H1 (cell line): ENCODE results near the gene SCP2. TPM values are rescaled to one million over a fixed set of nuclear protein-coding genes. Genes with fewer than 3 reads are reported as not detected.

ENCODE experiments used
- CTCF ChIA-PET: fragments of 300-600 bp; sonication (Branson Sonifier 250); formaldehyde crosslinking; loops from one replicate; lab custom pipeline; 2021; ENCODE audit not compliant: partially characterized antibody; lab: Charles Lee
- POLR2A ChIA-PET: fragments of 300-600 bp; sonication (Branson Sonifier 250); formaldehyde crosslinking; loops from one replicate; lab custom pipeline; 2021; ENCODE audit warnings: inconsistent platforms; ENCODE audit not compliant: partially characterized antibody; lab: Charles Lee
- DNase-seq, 2 experiments: peaks; one replicate each; pipeline versions ENCODE4 v3.0.0 to v3.0.0-alpha.2; 2010 to 2022; ENCODE audit warnings: low spot score in 2 of 2, low read depth in 1 of 2, mixed read lengths in 1 of 2
- FAIRE-seq: peaks from 2 replicates; lab custom pipeline; 2011; peaks lifted over from hg19 to GRCh38; lab: Jason Lieb, UNC
- H2AFZ ChIP-seq: 2 replicates; pipeline ENCODE4 v1.8.1; 2012; ENCODE audit warnings: low read length, inconsistent platforms
- H2AK5ac ChIP-seq: 2 replicates; pipeline ENCODE4 v1.6.1; 2013; ENCODE audit warnings: low read depth, low read length
- H2BK120ac ChIP-seq: replicated peaks from 2 replicates; pipeline ENCODE3; 2013; ENCODE audit warnings: low read depth, low read length, inconsistent platforms
- H2BK12ac ChIP-seq: 2 replicates; pipeline ENCODE4 v1.6.1; 2013; ENCODE audit warnings: low read depth, low read length
- H2BK15ac ChIP-seq: 2 replicates; pipeline ENCODE4 v1.6.1; 2013; ENCODE audit warnings: low read length
- H2BK20ac ChIP-seq: 2 replicates; pipeline ENCODE4 v1.6.1; 2013; ENCODE audit warnings: low read length
- H2BK5ac ChIP-seq: 2 replicates; pipeline ENCODE4 v1.6.1; 2013; ENCODE audit warnings: low read depth, low read length
- H3K14ac ChIP-seq: 2 replicates; pipeline ENCODE4 v1.6.1; 2013; ENCODE audit warnings: inconsistent platforms; ENCODE audit not compliant: insufficient read length
- H3K18ac ChIP-seq: 2 replicates; pipeline ENCODE4 v1.6.1; 2013; ENCODE audit warnings: low read length; ENCODE audit errors: extremely low read depth
- H3K23ac ChIP-seq: 2 replicates; pipeline ENCODE4 v1.6.1; 2013; ENCODE audit warnings: inconsistent platforms; ENCODE audit not compliant: insufficient read length
- H3K23me2 ChIP-seq: 2 replicates; pipeline ENCODE4 v1.6.1; 2013; ENCODE audit warnings: low read depth, low read length
- H3K27ac ChIP-seq: 2 replicates; pipeline ENCODE4 v1.6.1; 2011; ENCODE audit warnings: low read depth, low read length, inconsistent platforms
- H3K27me3 ChIP-seq, 4 experiments: replicated peaks in 1 of 4; 1 replicate in 1 of 4; 2 replicates in 3 of 4; pipeline versions ENCODE4 v1.6.1 to v1.8.1; 2011 to 2013; ENCODE audit warnings: low read length in 3 of 4, mild to moderate bottlenecking in 3 of 4, inconsistent platforms in 2 of 4, mixed read lengths in 2 of 4, moderate library complexity in 1 of 4; ENCODE audit not compliant: control insufficient read depth in 3 of 4, insufficient read depth in 3 of 4; ENCODE audit errors: extremely low read depth in 1 of 4
- H3K36me3 ChIP-seq, 4 experiments: 2 replicates each; pipeline versions ENCODE4 v1.6.1 to v1.8.1; 2011 to 2013; ENCODE audit warnings: mild to moderate bottlenecking in 4 of 4, low read length in 3 of 4, moderate library complexity in 2 of 4, control low read depth in 1 of 4, inconsistent platforms in 1 of 4; ENCODE audit not compliant: insufficient read depth in 4 of 4, control insufficient read depth in 2 of 4
- H3K4ac ChIP-seq: replicated peaks from 2 replicates; pipeline ENCODE3; 2013; ENCODE audit warnings: low read length, low read depth, mixed read lengths, inconsistent platforms; ENCODE audit not compliant: insufficient read length
- H3K4me1 ChIP-seq, 4 experiments: replicated peaks in 1 of 4; 1 replicate in 1 of 4; 2 replicates in 3 of 4; pipeline versions ENCODE4 v1.6.1 to v1.8.1; 2011 to 2013; ENCODE audit warnings: low read length in 3 of 4, inconsistent platforms in 2 of 4, mixed read lengths in 1 of 4; ENCODE audit not compliant: insufficient read depth in 4 of 4, control insufficient read depth in 3 of 4
- H3K4me2 ChIP-seq, 2 experiments: 2 replicates each; pipeline versions ENCODE4 v1.6.1 to v1.8.1; 2011 to 2013; ENCODE audit warnings: low read depth in 2 of 2, low read length in 2 of 2, control low read depth in 1 of 2, inconsistent platforms in 1 of 2, mild to moderate bottlenecking in 1 of 2; ENCODE audit not compliant: insufficient read depth in 1 of 2
- H3K4me3 ChIP-seq, 4 experiments: fragments of 200-600, 300-600 bp in 1 of 4; sonication (generic), shearing (Covaris generic), sonication (Bioruptor Twin) in 1 of 4; 2 replicates each; pipeline versions ENCODE4 v1.5.1 to v1.8.1; 2011 to 2016; ENCODE audit warnings: low read length in 4 of 4, low read depth in 3 of 4, control low read depth in 2 of 4, inconsistent platforms in 2 of 4, mild to moderate bottlenecking in 2 of 4, mixed read lengths in 1 of 4, moderate library complexity in 1 of 4; ENCODE audit not compliant: insufficient read depth in 2 of 4; ENCODE audit errors: extremely low read depth in 1 of 4
- H3K56ac ChIP-seq: replicated peaks from 2 replicates; pipeline ENCODE3; 2013; ENCODE audit warnings: low read depth, mild to moderate bottlenecking, mixed read lengths, low read length, inconsistent platforms; ENCODE audit not compliant: insufficient read length
- H3K79me1 ChIP-seq: 2 replicates; pipeline ENCODE4 v1.6.1; 2013; ENCODE audit warnings: low read depth, low read length, control low read depth
- H3K79me2 ChIP-seq, 2 experiments: 2 replicates each; pipeline versions ENCODE4 v1.6.1 to v1.8.1; 2012 to 2013; ENCODE audit warnings: low read length in 2 of 2, mild to moderate bottlenecking in 2 of 2, inconsistent platforms in 1 of 2; ENCODE audit not compliant: insufficient read depth in 2 of 2, control insufficient read depth in 1 of 2
- H3K9ac ChIP-seq, 4 experiments: replicated peaks in 1 of 4; 1 replicate in 1 of 4; 2 replicates in 3 of 4; pipeline versions ENCODE4 v1.6.1 to v1.8.1; 2011 to 2013; ENCODE audit warnings: low read depth in 3 of 4, low read length in 3 of 4, control low read depth in 2 of 4, mild to moderate bottlenecking in 2 of 4, moderate library complexity in 2 of 4, inconsistent platforms in 1 of 4; ENCODE audit errors: extremely low read depth in 1 of 4
- H3K9me3 ChIP-seq, 2 experiments: 2 replicates each; pipeline versions ENCODE4 v1.6.1 to v1.8.1; 2012 to 2013; ENCODE audit warnings: mild to moderate bottlenecking in 2 of 2, moderate library complexity in 2 of 2, control low read depth in 1 of 2, inconsistent platforms in 1 of 2, low read depth in 1 of 2, low read length in 1 of 2, mixed read lengths in 1 of 2; ENCODE audit not compliant: insufficient read depth in 2 of 2
- H4K20me1 ChIP-seq, 2 experiments: replicated peaks in 1 of 2; 2 replicates each; pipeline versions ENCODE3 to v1.8.1; 2011 to 2013; ENCODE audit warnings: inconsistent platforms in 2 of 2, low read length in 2 of 2, mild to moderate bottlenecking in 1 of 2; ENCODE audit not compliant: insufficient read depth in 2 of 2, control insufficient read depth in 1 of 2
- H4K5ac ChIP-seq: 2 replicates; pipeline ENCODE4 v1.6.1; 2013; ENCODE audit warnings: low read length, low read depth, mixed read lengths, inconsistent platforms; ENCODE audit not compliant: insufficient read length
- H4K8ac ChIP-seq: 2 replicates; pipeline ENCODE4 v1.8.0; 2013; ENCODE audit warnings: mild to moderate bottlenecking, moderate library complexity, low read length, inconsistent platforms; ENCODE audit not compliant: insufficient read depth; ENCODE audit errors: extremely low read depth
- H4K91ac ChIP-seq: replicated peaks from 2 replicates; pipeline ENCODE3; 2013; ENCODE audit warnings: low read length, mixed read lengths, inconsistent platforms; ENCODE audit not compliant: insufficient read length
- WGBS, 2 experiments: shearing (Covaris generic) in 1 of 2; methylation state at CpG; one replicate each; pipeline versions ENCODE4 v1.1.6 to v1.1.7; 2013 to 2015; ENCODE audit warnings: low lambda C conversion rate in 2 of 2, mixed read lengths in 2 of 2, inconsistent platforms in 1 of 2, low coverage in 1 of 2, missing lambda C conversion rate in 1 of 2; ENCODE audit not compliant: insufficient replicate concordance in 2 of 2, insufficient coverage in 1 of 2, insufficient read length in 1 of 2; ENCODE audit errors: extremely low coverage in 1 of 2, missing lambda C conversion rate in 1 of 2; 5-methylcytosine and 5-hydroxymethylcytosine counted together
- polyA plus RNA-seq, 7 experiments: library from polyadenylated mRNA; depleted of rRNA in 3 of 7; stranded (reverse) in 5 of 7; unstranded in 2 of 7; fragments of >200 nt in 5 of 7; fragments of 200-250 nt in 2 of 7; gene quantifications; 1 replicate in 5 of 7; 2 replicates in 1 of 7; 4 replicates in 1 of 7; pipeline versions ENCODE4 v1.2.1 to v1.2.3, GENCODE V29; 2011 to 2013; ENCODE audit warnings: missing spikeins in 2 of 7, mixed read lengths in 2 of 7
- total RNA-seq: library from RNA; stranded (reverse); fragmentation: NEBNext Ultra II Directional; extraction: Animal tissue kit (Norgen Biotek cat#: 25700); gene quantifications from 2 replicates; pipeline ENCODE4 v1.2.1, GENCODE V29; 2021

Gene SCP2
- total and polyA plus RNA-seq, 2 of the 8 experiments (the other 6 are each of a cell fraction or from before 2014, with no cell fraction given), result 20.9 to 54.3 TPM

- POLR2A ChIA-PET, result no interaction called here
- no peaks in the 10 kb centered on the region for H3K23me2 ChIP-seq
- no peak overlapping the region for H3K4me2 ChIP-seq
- no peaks in the 10 kb centered on the region for H4K20me1 ChIP-seq
- no peak overlapping the region for H3K14ac ChIP-seq
- H3K9ac ChIP-seq, result no peak overlapping the region
- no peak overlapping the region for H2AK5ac ChIP-seq
- no peak for DNase-seq
- no peak overlapping the region for H3K23ac ChIP-seq
- no peak overlapping the region for H3K27ac ChIP-seq
- H2BK15ac ChIP-seq, result no peak overlapping the region
- H3K36me3 ChIP-seq, result peaks cover 0 to 5% (median 0%) of the 10 kb centered on the region in 4 experiments; a peak in 1 of 8 replicates
- no peak overlapping the region for H4K5ac ChIP-seq
- no peak overlapping the region for H3K18ac ChIP-seq
- no peaks in the 10 kb centered on the region for H3K79me1 ChIP-seq
- no peak for FAIRE-seq
- H3K27me3 ChIP-seq, result no peaks in the 10 kb centered on the region
- no peak overlapping the region for H3K4me3 ChIP-seq
- 96% methylated on average over 4 of the region's 4 CpGs; no CpG with 5 or more reads in 1 of the 2 experiments for WGBS, 2 experiments
- H3K56ac ChIP-seq, result no peak overlapping the region
- no peak overlapping the region for H2AFZ ChIP-seq
- H2BK20ac ChIP-seq, result no peak overlapping the region
- H3K79me2 ChIP-seq, result no peaks in the 10 kb centered on the region
- no peak overlapping the region for H2BK12ac ChIP-seq
- no peak overlapping the region for H4K8ac ChIP-seq
- no peaks in the 10 kb centered on the region for H3K4me1 ChIP-seq
- H3K9me3 ChIP-seq, result no peaks in the 10 kb centered on the region
- CTCF ChIA-PET, result interaction anchor here (0.6 to 1.7 kb wide), 4 partner anchors 14 to 272 kb away, joined by 3 to 5 read pairs (median 4); no protein-coding TSS in a partner anchor
- no peak overlapping the region for H2BK5ac ChIP-seq
- H4K91ac ChIP-seq, result no peak overlapping the region
- no peak overlapping the region for H3K4ac ChIP-seq
- no peak overlapping the region for H2BK120ac ChIP-seq
Measured at GRCh38 chr1:52887483-52887882, 39.6 kb upstream of the SCP2 start.
